ENCODE measurements around the gene HIBADH.

Gene HIBADH

GRCh38 chr7:27608776-27609495, 53.7 kb downstream of the HIBADH start:
- no peak for TF ChIP-seq CTCF (IDR thresholded peaks at IDR 0.05; ENCODE audit: insufficient read depth, low read length, poor library complexity, severe bottlenecking)
- Histone ChIP-seq H3K4me3 (replicated peaks; ENCODE audit: low read depth, low read length) (no peak overlapping the region), H3K27me3 (replicated peaks; ENCODE audit: control insufficient read depth, insufficient read depth, low read length) (no peaks in the 10 kb centered on the region), H3K36me3 (ENCODE audit: control insufficient read depth, insufficient read depth, low read length) (no peaks in the 10 kb centered on the region)
- no peak for DNase-seq (ENCODE audit: extremely low read depth, insufficient read length)

GRCh38 chr7:27607210-27607606, 55.5 kb downstream of the HIBADH start:
- DNase-seq (ENCODE audit: extremely low read depth, insufficient read length) = no peak
- H3K27me3 ChIP-seq (replicated peaks; ENCODE audit: control insufficient read depth, insufficient read depth, low read length) = no peaks in the 10 kb centered on the region
- H3K4me3 ChIP-seq (replicated peaks; ENCODE audit: low read depth, low read length) = no peak overlapping the region
- no peaks in the 10 kb centered on the region for H3K36me3 ChIP-seq (ENCODE audit: control insufficient read depth, insufficient read depth, low read length)
- no peak for TF ChIP-seq CTCF (IDR thresholded peaks at IDR 0.05; ENCODE audit: insufficient read depth, low read length, poor library complexity, severe bottlenecking)

- H3K4me3 ChIP-seq (replicated peaks; ENCODE audit: low read depth, low read length) = no peak overlapping the region
- no peaks in the 10 kb centered on the region for H3K27me3 ChIP-seq (replicated peaks; ENCODE audit: control insufficient read depth, insufficient read depth, low read length)
These were observed 56.1 kb downstream of the HIBADH start for GRCh38 chr7:27606270-27607209.

GRCh38 chr7:27605689-27606269, 56.9 kb downstream of the HIBADH start:
- Histone ChIP-seq H3K36me3 (ENCODE audit: control insufficient read depth, insufficient read depth, low read length) (no peaks in the 10 kb centered on the region), H3K4me3 (replicated peaks; ENCODE audit: low read depth, low read length) (no peak overlapping the region), H3K27me3 (replicated peaks; ENCODE audit: control insufficient read depth, insufficient read depth, low read length) (no peaks in the 10 kb centered on the region)
- peak; percentile 45 for TF ChIP-seq CTCF (IDR thresholded peaks at IDR 0.05; ENCODE audit: insufficient read depth, low read length, poor library complexity, severe bottlenecking)
- no peak for DNase-seq (ENCODE audit: extremely low read depth, insufficient read length)

More at GRCh38 chr7:27606270-27607209, 56.1 kb downstream of the HIBADH start:
- no peak for DNase-seq (ENCODE audit: extremely low read depth, insufficient read length)
- no peak for TF ChIP-seq CTCF (IDR thresholded peaks at IDR 0.05; ENCODE audit: insufficient read depth, low read length, poor library complexity, severe bottlenecking)
- no peaks in the 10 kb centered on the region for H3K36me3 ChIP-seq (ENCODE audit: control insufficient read depth, insufficient read depth, low read length)

GRCh38 chr7:27605283-27605682, 57.4 kb downstream of the HIBADH start:
- H3K27me3 ChIP-seq (replicated peaks; ENCODE audit: control insufficient read depth, insufficient read depth, low read length) = no peaks in the 10 kb centered on the region
- H3K4me3 ChIP-seq (replicated peaks; ENCODE audit: low read depth, low read length) = no peak overlapping the region
- no peak for TF ChIP-seq CTCF (IDR thresholded peaks at IDR 0.05; ENCODE audit: insufficient read depth, low read length, poor library complexity, severe bottlenecking)
- H3K36me3 ChIP-seq (ENCODE audit: control insufficient read depth, insufficient read depth, low read length) = no peaks in the 10 kb centered on the region
- no peak for DNase-seq (ENCODE audit: extremely low read depth, insufficient read length)

All from GM06990 (cell line).